ENCODE data around the gene TMEM179B. TPM values are rescaled to one million over a fixed set of nuclear protein-coding genes. Genes with fewer than 3 reads are reported as not detected.

The TMEM179B gene
- total and polyA plus RNA-seq, 9 of the 15 experiments (the other 6 are each of a cell fraction or from before 2014, with no cell fraction given): 27.7 to 105 (median 37.0) TPM

- no peak for TF ChIP-seq ZBTB26 (CRISPR knock-in tag; IDR thresholded peaks at IDR 0.05)
- 0 out of 2 replicates have a peak, but pooled peaks have one; percentile 14 for TF ChIP-seq HLTF (IDR thresholded peaks at IDR 0.05)
- TF ChIP-seq GABPA (tag; conservative IDR thresholded peaks at IDR 0.05; ENCODE audit: low read depth): peak; percentile 96
- 0 out of 2 replicates have a peak, but pooled peaks have one; percentile 14 for TF ChIP-seq NFIC (IDR thresholded peaks at IDR 0.05)
- TF ChIP-seq ZNF639 (CRISPR knock-in tag; conservative IDR thresholded peaks at IDR 0.05 in 1 of 2, IDR thresholded peaks at IDR 0.05 in 1 of 2): no peak; a peak in 1 of 4 replicates
- TF ChIP-seq NFRKB (IDR thresholded peaks at IDR 0.05; ENCODE audit: low read depth): peak; percentile 94
- no peak for TF ChIP-seq NR0B1 (IDR thresholded peaks at IDR 0.05; ENCODE audit: partially characterized antibody)
- no peak for TF ChIP-seq ZNF518B (CRISPR knock-in tag; IDR thresholded peaks at IDR 0.05)
- no peak for TF ChIP-seq CBFA2T3 (IDR thresholded peaks at IDR 0.05)
- TF ChIP-seq IFI16 (CRISPR knock-in tag; IDR thresholded peaks at IDR 0.05): no peak
- TF ChIP-seq KDM4B (IDR thresholded peaks at IDR 0.05; ENCODE audit: borderline replicate concordance in 2 of 2, low read depth in 1 of 2): peak in 1 of 2 experiments; percentile 72; a peak in 1 of 4 replicates
- TF ChIP-seq NEUROD1 (IDR thresholded peaks at IDR 0.05; ENCODE audit: borderline replicate concordance, low read depth, low read length, partially characterized antibody): peak; percentile 54
- TF ChIP-seq KDM2B (CRISPR knock-in tag; IDR thresholded peaks at IDR 0.05): no peak; the same call in 1 of the 2 replicates
- TF ChIP-seq KLF16 (IDR thresholded peaks at IDR 0.05): no peak
- TF ChIP-seq ZNF75A (CRISPR knock-in tag; IDR thresholded peaks at IDR 0.05): no peak
- TF ChIP-seq CREB3L1 (IDR thresholded peaks at IDR 0.05; ENCODE audit: borderline replicate concordance, low read depth): peak; percentile 56; the same call in 1 of the 2 replicates
Measured at GRCh38 chr11:62839050-62839945, 52.1 kb downstream of the TMEM179B start, which contains the start of gene WDR74 (continued).
